ENCODE results near the gene GLI3. TPM values are rescaled to one million over a fixed set of nuclear protein-coding genes. Genes with fewer than 3 reads are reported as not detected.
"Not testable (repeated sequence)": the region's sequence is repeated elsewhere in the genome, so short reads cannot be mapped to it uniquely, and the experiment has no call there.

GLI3 gene
- total RNA-seq, 2 experiments from 2014 or later, result not detected

GRCh38 chr7:42210333-42210732, 26.7 kb downstream of the GLI3 start:
- no peaks in the 10 kb centered on the region for H3K36me3 Mint-ChIP-seq (ENCODE audit: low read depth)
- intact Hi-C loops (cut with micrococcal nuclease), result no loop called here
- H3K4me3 Mint-ChIP-seq, result no peak overlapping the region
- peaks cover 6% of the 10 kb centered on the region for H3K27me3 Mint-ChIP-seq
- ATAC-seq (no peak), DNase-seq (no peak)
- no peaks in the 10 kb centered on the region for H3K9me3 Mint-ChIP-seq
- ChIA-PET CTCF (no interaction called here), POLR2A (no interaction called here)
- H3K4me1 Mint-ChIP-seq (ENCODE audit: low read depth), result no peaks in the 10 kb centered on the region
- no peak for TF ChIP-seq CTCF (IDR thresholded peaks at IDR 0.05)
- H3K27ac Mint-ChIP-seq, result no peak overlapping the region

GRCh38 chr7:42209085-42209484, 27.9 kb downstream of the GLI3 start:
- H3K4me3 Mint-ChIP-seq; POLR2A ChIA-PET; H3K27me3 Mint-ChIP-seq; H3K4me1 Mint-ChIP-seq (ENCODE audit: low read depth); H3K9me3 Mint-ChIP-seq; H3K36me3 Mint-ChIP-seq (ENCODE audit: low read depth); H3K27ac Mint-ChIP-seq; intact Hi-C loops (cut with micrococcal nuclease); ATAC-seq; DNase-seq; CTCF ChIA-PET: not testable (repeated sequence)

GRCh38 chr7:42208572-42208971, 28.4 kb downstream of the GLI3 start:
- DNase-seq (no peak), ATAC-seq (no peak)
- no peak for TF ChIP-seq CTCF (IDR thresholded peaks at IDR 0.05)
- CTCF ChIA-PET, result no interaction called here
- Mint-ChIP-seq H3K4me3 (no peak overlapping the region), H3K27ac (no peak overlapping the region), H3K27me3 (peaks cover 4% of the 10 kb centered on the region), H3K9me3 (peaks cover 2% of the 10 kb centered on the region), H3K36me3 (ENCODE audit: low read depth) (no peaks in the 10 kb centered on the region), H3K4me1 (ENCODE audit: low read depth) (no peaks in the 10 kb centered on the region)
- POLR2A ChIA-PET, result no interaction called here
- intact Hi-C loops (cut with micrococcal nuclease), result no loop called here

- ChIA-PET POLR2A (interaction anchor here (0.6 kb wide), 1 partner anchor 333 kb away, joined by 3 read pairs; no protein-coding TSS in a partner anchor), CTCF (no interaction called here)
- H3K36me3 Mint-ChIP-seq (ENCODE audit: low read depth), result no peaks in the 10 kb centered on the region
- intact Hi-C loops (cut with micrococcal nuclease), result no loop called here
- H3K4me1 Mint-ChIP-seq (ENCODE audit: low read depth), result no peaks in the 10 kb centered on the region
- H3K9me3 Mint-ChIP-seq, result peaks cover 2% of the 10 kb centered on the region
- no peak for TF ChIP-seq CTCF (IDR thresholded peaks at IDR 0.05)
- H3K27me3 Mint-ChIP-seq, result peaks cover 2% of the 10 kb centered on the region
- no peak overlapping the region for H3K27ac Mint-ChIP-seq
- no peak overlapping the region for H3K4me3 Mint-ChIP-seq
- no peak for DNase-seq
- no peak for ATAC-seq
Observed at GRCh38 chr7:42207420-42207819, 29.6 kb downstream of the GLI3 start.

- TF ChIP-seq CTCF (IDR thresholded peaks at IDR 0.05), result no peak
- Mint-ChIP-seq H3K36me3 (ENCODE audit: low read depth) (no peaks in the 10 kb centered on the region), H3K4me1 (ENCODE audit: low read depth) (no peaks in the 10 kb centered on the region), H3K4me3 (no peak overlapping the region), H3K27me3 (no peaks in the 10 kb centered on the region), H3K9me3 (peaks cover 2% of the 10 kb centered on the region), H3K27ac (no peak overlapping the region)
- DNase-seq (no peak), ATAC-seq (no peak)
- POLR2A ChIA-PET, result no interaction called here
- CTCF ChIA-PET, result no interaction called here
- intact Hi-C loops (cut with micrococcal nuclease), result no loop called here
Observed at GRCh38 chr7:42203336-42203735, 33.7 kb downstream of the GLI3 start.

GRCh38 chr7:42202601-42203000, 34.4 kb downstream of the GLI3 start:
- CTCF ChIA-PET, result no interaction called here
- TF ChIP-seq CTCF (IDR thresholded peaks at IDR 0.05), result no peak
- intact Hi-C loops (cut with micrococcal nuclease), result no loop called here
- H3K4me1 Mint-ChIP-seq (ENCODE audit: low read depth), result no peaks in the 10 kb centered on the region
- peaks cover 2% of the 10 kb centered on the region for H3K9me3 Mint-ChIP-seq
- no peak for DNase-seq
- POLR2A ChIA-PET, result no interaction called here
- no peak overlapping the region for H3K27ac Mint-ChIP-seq
- H3K36me3 Mint-ChIP-seq (ENCODE audit: low read depth), result no peaks in the 10 kb centered on the region
- H3K4me3 Mint-ChIP-seq, result no peak overlapping the region
- H3K27me3 Mint-ChIP-seq, result no peaks in the 10 kb centered on the region
- no peak for ATAC-seq

Data from activated CD8-positive, alpha-beta T cell treated with anti-CD3 and anti-CD28 coated beads for 36 hours (primary cell).